Activated effector memory CD4-positive, alpha-beta T cell treated with anti-CD3 and anti-CD28 coated beads, Interleukin-2, amount 50 U/mL, for 16 hours (primary cell): ENCODE results near the gene PRDX5.

Experiments
- DNase-seq: peaks from one replicate; pipeline ENCODE4 v3.0.0-alpha.2; 2020

PRDX5 gene

GRCh38 chr11:64327993-64328392 lies 10.1 kb downstream of the PRDX5 start:
- no peak for DNase-seq

GRCh38 chr11:64330888-64331287 lies 13.0 kb downstream of the PRDX5 start:
- no peak for DNase-seq

- peak; percentile 88 for DNase-seq
Observed at GRCh38 chr11:64331569-64332371, 13.8 kb downstream of the PRDX5 start.

GRCh38 chr11:64333556-64333955 lies 15.6 kb downstream of the PRDX5 start:
- DNase-seq: no peak

- DNase-seq: no peak
Observed at GRCh38 chr11:64334764-64335735, 17.1 kb downstream of the PRDX5 start.

GRCh38 chr11:64337538-64338249 lies 19.8 kb downstream of the PRDX5 start:
- no peak for DNase-seq

- DNase-seq: no peak
Observed at GRCh38 chr11:64338716-64339115, 20.8 kb downstream of the PRDX5 start.

- DNase-seq: no peak
Observed at GRCh38 chr11:64339286-64339685, 21.4 kb downstream of the PRDX5 start.

GRCh38 chr11:64339754-64340408 lies 22.0 kb downstream of the PRDX5 start, which contains the start of gene CCDC88B:
Gene CCDC88B (plus strand): TSS chr11:64340204. CDS start chr11:64340267, 63 bp downstream.
- DNase-seq: peak; percentile 94

GRCh38 chr11:64340671-64341335 lies 22.9 kb downstream of the PRDX5 start:
- peak; percentile 92 for DNase-seq

GRCh38 chr11:64341429-64341828 lies 23.5 kb downstream of the PRDX5 start:
- DNase-seq: no peak

- peak; percentile 95 for DNase-seq
Observed at GRCh38 chr11:64341851-64342791, 24.2 kb downstream of the PRDX5 start.

- no peak for DNase-seq
Observed at GRCh38 chr11:64342869-64343745, 25.2 kb downstream of the PRDX5 start.

- no peak for DNase-seq
Observed at GRCh38 chr11:64343767-64344559, 26.0 kb downstream of the PRDX5 start.

- DNase-seq: no peak
Observed at GRCh38 chr11:64344787-64345186, 26.9 kb downstream of the PRDX5 start.

GRCh38 chr11:64347193-64347867 lies 29.4 kb downstream of the PRDX5 start:
- no peak for DNase-seq

GRCh38 chr11:64348383-64349024 lies 30.6 kb downstream of the PRDX5 start:
- no peak for DNase-seq

GRCh38 chr11:64349025-64349387 lies 31.1 kb downstream of the PRDX5 start:
- DNase-seq: no peak
